ENCODE measurements around the gene HCAR3. TPM values are rescaled to one million over a fixed set of nuclear protein-coding genes. Genes with fewer than 3 reads are reported as not detected.
"Not testable (repeated sequence)": the region's sequence is repeated elsewhere in the genome, so short reads cannot be mapped to it uniquely, and the experiment has no call there.

Gene HCAR3
- total RNA-seq, 2 experiments from 2014 or later = not detected

DNA sequence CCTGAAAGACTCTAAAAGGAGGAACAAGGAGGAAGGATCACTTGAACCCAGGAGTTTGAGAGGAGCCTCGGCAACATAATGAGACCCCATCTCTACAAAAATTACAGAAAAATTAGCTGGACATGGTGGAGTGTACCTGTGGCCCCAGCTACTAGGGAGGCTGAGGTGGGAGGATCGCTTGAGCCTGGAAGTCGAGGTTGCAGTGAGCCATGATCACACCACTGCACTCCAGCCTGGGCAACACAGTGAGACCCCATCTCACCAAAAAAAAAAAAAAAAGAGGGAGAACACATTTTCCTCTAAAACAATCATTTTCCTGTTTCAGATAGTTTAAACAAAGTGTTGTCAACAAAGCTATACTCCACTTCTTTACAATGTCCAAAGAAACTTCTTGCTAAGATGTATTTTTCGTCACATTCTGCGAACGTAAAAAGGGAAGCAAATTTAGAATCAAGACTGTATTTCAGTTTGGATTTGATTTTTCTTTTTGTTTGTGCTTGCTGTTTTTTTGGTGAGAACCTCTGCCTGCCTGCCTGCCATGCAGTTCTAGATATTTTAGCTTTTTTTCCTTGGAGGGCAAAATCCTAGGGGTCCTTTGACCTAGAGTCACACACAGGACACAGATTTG, 9.0 kb upstream of the HCAR3 start:
- CTCF ChIA-PET = no interaction called here
- POLR2A ChIA-PET = interaction anchor here (0.6 kb wide), 1 partner anchor 198 kb away, joined by 3 read pairs; no protein-coding TSS in a partner anchor

DNA sequence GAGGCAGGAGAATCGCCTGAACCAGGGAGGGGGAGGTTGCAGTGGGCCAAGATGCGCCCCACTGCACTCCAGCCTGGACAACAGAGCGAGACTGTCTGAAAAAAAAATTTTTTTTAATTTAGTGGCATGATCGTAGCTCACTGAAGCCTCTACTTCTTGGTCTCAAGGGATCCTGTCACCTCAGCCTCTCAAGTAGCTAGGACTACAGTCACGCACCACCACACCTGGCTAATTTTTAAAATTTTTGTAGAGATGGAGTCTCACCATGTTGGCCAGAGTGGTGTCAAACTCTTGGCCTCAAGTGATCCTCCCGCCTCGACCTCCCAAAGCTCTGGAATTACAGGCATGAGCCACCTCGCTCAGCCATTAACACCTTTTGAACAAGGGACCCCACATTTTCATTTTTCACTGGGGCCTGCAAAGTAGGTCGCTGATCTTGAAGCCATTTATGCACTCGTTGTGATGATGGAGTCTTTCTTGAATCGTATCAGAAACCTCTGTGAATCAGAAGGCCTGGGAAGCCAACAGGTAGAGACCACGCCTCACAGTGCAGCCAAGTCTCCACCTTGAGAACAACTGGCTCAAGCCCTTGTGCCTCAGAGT, 8.1 kb upstream of the HCAR3 start:
- POLR2A ChIA-PET = no interaction called here
- CTCF ChIA-PET = no interaction called here

DNA sequence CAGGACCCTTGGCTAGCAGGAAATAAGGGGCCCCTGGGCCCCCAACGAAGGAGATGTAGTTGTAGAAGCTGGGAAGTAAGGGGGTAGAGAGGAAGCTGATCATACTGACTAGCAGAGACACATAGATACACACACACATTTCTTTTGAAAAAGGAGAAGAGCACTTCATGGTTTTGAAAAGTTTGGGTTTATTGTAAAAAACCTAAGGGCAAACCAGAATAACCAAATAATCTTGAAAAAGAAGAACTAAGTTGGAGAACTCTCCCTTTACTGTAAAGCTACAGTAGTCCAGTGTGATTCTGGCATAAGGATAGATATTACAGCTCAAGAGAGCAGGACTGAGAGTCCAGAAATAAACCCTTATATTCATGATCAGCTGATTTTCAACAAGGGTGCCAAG, 5.8 kb upstream of the HCAR3 start:
- POLR2A ChIA-PET = no interaction called here
- CTCF ChIA-PET = interaction anchor here (0.6 to 0.8 kb wide), 2 partner anchors 13 to 1613 kb away, joined by 3 read pairs; no protein-coding TSS in a partner anchor

DNA sequence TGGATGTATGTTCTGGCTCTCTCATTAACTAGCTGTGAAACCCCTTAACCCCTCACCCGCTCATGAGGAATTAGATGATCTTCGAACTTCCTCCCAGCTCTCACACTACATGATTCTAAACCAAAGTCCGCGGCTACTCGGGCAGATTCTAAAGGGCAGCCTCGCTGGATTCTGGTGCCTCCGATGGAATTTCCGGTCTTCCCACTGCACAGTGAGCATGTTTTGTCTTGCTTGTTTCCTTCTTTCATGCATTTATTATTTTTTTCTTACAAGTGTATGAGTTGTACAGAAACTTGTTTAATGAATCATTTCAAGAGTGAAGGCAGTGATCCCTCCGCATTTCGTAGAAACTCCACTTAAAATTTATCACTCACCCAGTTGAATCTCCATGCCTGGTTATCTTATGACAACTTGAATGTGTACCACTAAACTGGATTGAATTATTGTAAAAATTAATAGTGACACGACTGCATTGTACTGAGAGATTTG, 4.5 kb upstream of the HCAR3 start:
- ChIA-PET POLR2A (no interaction called here), CTCF (no interaction called here)

DNA sequence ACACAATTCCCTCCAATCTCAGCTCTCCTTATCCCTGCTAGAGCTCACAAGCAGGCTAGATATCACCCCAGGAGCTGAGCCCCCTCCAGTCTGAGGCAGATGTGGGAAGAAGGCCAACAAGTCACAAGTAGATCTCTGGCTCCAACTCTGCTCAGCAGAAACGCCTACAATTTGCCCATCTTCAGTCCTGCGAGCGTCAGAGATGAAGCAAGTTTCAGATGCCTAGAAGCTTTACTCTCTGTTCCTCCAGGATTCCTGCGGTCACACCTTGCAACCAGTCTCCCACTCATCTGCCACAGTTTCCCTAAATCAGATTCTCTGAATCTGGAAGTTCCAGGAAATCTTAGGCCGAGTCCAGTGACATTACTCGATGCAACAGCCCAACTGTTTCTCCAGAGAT, 1.4 kb downstream of the HCAR3 start:
- CTCF ChIA-PET, POLR2A ChIA-PET: not testable (repeated sequence)

DNA sequence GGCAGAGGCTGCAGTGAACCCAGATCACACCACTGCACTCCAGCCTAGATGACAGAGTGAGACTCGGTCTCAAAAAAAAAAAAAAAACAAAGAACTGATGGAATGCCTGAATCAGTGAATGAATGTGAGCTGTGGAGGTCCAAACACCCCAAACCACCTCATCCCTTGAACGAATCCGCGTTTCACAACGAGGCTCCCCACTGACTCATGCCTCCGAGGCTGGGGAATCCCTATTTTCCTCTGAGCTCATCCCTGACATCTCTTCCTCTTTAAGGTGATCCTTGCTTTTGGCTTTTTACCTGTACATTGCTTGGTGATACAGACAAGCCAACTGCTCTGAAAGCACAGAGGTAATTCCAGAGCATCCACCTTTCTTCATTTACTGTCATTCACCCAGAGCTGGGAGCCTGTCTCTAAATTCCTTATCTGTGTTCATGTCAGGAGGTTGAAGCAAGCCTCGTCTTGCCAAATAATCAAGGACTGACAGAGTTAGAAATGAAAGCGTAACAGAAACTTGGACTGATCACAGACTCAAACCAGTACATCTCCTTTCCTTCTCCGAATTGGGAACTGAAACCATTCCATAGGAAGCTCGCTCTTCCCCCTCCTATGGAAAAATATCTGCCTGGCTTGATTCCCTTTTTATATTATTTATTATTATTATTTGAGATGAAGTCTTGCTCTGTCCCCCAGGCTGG, 3.0 kb downstream of the HCAR3 start:
- POLR2A ChIA-PET, CTCF ChIA-PET: not testable (repeated sequence)

DNA sequence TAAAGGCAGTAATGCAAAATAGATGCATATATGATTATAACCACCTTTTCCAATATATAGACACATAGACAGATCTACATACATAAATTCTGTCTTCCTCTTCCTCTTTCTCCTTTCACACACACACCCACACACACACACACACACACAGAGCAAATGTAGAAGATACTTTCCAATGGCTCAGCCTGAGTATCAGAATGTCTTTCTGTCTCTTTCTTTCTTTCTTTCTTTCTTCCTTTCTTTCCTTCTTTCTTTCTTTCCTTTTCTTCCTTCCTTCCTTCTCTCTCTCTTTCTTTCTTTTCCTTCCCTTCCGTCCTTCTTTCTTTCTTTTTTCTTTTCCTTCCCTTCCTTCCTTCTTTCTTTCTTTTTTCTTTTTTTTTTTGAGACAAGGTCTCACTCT, 5.3 kb downstream of the HCAR3 start:
- CTCF ChIA-PET, POLR2A ChIA-PET: not testable (repeated sequence)

DNA sequence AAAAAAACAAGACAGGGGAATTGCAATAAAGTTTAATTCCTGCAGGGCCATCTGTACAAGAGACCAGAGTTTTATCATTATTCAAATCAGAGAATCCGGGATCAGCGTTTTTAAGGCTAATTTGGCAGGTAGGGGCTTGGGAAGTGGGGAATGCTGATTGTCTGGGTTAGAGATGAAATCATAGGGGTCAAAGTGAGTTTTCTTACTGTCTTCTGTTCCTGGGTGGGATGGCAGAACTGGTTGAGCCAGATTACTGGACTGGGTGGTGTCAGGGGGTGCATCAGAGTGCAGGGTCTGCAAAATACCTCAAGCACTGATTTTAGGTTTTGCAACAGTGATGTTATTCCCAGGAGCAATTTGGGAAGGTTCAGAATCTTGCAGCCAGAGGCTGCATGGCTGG, 6.3 kb downstream of the HCAR3 start:
- POLR2A ChIA-PET = not testable (repeated sequence)
- CTCF ChIA-PET = interaction anchor here (0.6 kb wide), 1 partner anchor 9 kb away, joined by 3 read pairs; no protein-coding TSS in a partner anchor

DNA sequence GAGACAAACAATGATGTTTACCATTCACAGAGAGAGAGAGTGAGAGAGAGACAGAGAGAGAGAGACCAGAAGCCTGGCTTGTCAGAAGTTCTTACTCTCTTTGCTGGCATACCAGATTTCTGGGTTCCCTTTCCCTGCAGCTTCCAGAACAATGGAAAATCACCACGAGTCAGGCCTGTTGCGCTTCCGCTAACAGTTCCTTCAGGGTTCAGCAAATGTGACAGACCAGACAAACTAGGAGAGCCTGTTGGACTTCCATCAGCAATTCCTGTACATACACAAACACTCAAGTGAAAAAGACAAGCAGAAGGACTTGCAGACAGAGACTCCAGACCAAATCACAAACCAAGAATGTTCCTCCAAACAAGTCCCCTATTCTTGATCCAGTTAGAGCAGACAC, 7.3 kb downstream of the HCAR3 start:
- CTCF ChIA-PET, POLR2A ChIA-PET: not testable (repeated sequence)

DNA sequence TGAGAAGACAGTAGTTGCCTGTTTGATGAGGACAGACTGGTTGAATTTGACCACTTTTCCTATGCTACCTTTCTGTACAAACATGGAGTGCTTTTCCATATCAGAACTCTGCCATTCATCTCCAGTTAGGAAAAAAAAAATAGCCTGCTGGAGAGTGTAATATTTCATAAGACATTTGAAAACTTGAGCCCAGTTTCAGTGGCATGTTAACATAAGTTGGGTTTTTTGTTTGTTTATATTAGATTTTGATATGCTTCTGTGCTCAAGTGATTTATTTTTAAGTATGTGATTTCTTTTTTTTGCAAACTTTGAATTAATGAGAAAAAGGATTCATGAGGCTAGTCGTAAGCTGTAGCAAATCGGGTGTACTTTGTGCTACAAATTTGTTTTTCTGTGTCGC, 12.8 kb downstream of the HCAR3 start:
- POLR2A ChIA-PET, CTCF ChIA-PET: not testable (repeated sequence)

DNA sequence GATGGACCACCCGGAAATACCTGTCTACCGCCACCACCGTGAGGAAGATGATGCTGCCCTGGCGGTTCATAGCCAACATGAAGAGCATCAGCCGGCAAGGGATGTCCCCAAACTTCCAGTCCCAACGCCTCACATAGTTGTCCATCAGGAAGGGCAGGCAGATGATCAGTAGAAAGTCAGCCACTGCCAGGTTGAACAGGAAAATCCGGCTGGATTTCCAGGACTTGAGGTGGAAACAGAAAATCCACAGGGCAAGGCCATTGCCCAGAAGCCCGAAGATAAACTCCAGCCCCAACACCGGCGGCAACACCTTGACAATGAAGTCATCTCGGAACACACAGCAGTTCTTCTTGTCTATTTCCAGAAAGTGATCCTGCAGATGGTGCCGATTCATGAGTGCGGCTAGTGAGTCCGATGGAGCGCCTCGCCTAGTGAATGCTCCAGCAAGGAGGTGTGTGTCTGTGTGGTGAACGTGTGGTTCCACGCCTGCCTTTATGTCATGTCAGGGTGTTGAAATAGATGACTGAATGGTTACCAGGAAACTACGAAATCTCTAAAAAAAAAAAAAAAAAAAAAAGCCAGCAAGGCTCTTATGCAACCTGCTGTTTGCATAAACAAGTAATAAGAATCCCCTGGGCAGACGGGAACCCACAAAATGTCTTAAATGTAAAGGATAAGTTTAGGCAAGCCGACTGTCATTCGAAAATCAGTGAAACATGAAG, 13.6 kb downstream of the HCAR3 start, which contains the start of gene HCAR2:
HCAR2 (minus strand) TSS at position 468 of the 722 bp plus-strand sequence; CDS start at position 394, 74 bp downstream.
- POLR2A ChIA-PET, CTCF ChIA-PET: not testable (repeated sequence)

DNA sequence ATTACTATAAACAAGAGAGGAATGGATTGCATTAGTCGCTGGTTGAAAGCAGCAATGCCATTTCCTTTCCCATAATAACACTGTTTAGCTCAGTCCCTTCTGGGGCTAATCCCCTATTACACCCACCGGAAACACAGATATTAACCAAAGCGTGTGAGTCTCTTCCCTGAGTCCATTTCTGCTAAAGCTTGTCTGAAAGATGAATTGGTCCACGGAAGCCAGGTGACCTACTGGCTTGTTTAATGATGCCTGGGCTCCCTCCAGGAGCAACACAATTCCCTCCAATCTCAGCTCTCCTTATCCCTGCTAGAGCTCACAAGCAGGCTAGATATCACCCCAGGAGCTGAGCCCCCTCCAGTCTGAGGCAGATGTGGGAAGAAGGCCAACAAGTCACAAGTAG, 15.1 kb downstream of the HCAR3 start:
- POLR2A ChIA-PET = not testable (repeated sequence)
- CTCF ChIA-PET = interaction anchor here (0.6 kb wide), 1 partner anchor 271 kb away, joined by 3 read pairs; no protein-coding TSS in a partner anchor

DNA sequence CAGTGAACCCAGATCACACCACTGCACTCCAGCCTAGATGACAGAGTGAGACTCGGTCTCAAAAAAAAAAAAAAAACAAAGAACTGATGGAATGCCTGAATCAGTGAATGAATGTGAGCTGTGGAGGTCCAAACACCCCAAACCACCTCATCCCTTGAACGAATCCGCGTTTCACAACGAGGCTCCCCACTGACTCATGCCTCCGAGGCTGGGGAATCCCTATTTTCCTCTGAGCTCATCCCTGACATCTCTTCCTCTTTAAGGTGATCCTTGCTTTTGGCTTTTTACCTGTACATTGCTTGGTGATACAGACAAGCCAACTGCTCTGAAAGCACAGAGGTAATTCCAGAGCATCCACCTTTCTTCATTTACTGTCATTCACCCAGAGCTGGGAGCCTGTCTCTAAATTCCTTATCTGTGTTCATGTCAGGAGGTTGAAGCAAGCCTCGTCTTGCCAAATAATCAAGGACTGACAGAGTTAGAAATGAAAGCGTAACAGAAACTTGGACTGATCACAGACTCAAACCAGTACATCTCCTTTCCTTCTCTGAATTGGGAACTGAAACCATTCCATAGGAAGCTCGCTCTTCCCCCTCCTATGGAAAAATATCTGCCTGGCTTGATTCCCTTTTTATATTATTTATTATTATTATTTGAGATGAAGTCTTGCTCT, 16.4 kb downstream of the HCAR3 start:
- POLR2A ChIA-PET, CTCF ChIA-PET: not testable (repeated sequence)

DNA sequence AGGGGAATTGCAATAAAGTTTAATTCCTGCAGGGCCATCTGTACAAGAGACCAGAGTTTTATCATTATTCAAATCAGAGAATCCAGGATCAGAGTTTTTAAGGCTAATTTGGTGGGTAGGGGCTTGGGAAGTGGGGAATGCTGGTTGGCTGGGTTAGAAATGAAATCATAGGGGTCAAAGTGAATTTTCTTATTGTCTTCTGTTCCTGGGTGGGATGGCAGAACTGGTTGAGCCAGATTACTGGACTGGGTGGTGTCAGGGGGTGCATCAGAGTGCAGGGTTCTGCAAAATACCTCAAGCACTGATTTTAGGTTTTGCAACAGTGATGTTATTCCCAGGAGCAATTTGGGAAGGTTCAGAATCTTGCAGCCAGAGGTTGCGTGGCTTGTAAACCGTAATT, 19.7 kb downstream of the HCAR3 start:
- POLR2A ChIA-PET, CTCF ChIA-PET: not testable (repeated sequence)

DNA sequence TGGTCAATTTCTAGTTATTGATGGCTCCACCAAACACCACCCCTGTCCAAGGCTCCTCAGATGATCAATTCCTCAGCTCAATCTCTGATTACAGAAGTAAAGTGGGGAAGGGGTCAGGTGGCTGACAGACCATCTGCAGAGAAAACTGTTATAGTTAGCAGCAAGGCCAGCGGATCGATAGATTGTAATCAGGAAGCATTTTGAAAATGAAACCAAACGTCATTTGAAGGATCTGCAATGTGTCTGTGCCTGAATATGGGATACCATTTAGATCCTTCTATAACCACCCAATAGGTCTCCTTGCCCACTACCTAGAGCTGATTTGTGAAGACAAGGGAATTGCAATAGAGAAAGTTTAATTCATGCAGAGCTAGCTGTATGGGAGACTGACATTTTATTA, 25.0 kb downstream of the HCAR3 start:
- POLR2A ChIA-PET = no interaction called here
- CTCF ChIA-PET = interaction anchor here (0.7 kb wide), 1 partner anchor 14 kb away, joined by 3 read pairs; no protein-coding TSS in a partner anchor

DNA sequence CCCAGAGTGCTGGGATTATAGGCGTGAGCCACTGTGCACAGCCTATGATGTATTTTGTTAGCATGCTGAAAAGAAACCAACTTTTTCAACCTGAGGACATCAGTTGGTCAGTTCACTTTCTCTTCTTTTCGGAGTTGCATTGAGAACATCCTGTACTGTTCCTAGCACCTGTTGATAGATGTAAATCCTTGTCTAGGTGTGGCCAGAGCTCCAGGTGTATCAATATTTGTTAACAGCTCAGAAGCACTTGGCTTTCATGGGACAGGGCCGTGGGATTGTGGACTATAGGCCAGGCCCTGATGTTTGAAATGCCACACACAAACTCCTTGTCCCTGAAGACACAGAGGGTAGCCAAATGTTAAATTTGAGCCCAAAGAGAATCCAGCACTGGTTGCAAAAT, 28.3 kb downstream of the HCAR3 start:
- CTCF ChIA-PET = no interaction called here
- POLR2A ChIA-PET = interaction anchor here (0.7 kb wide), 1 partner anchor 17 kb away, joined by 5 read pairs; no protein-coding TSS in a partner anchor

DNA sequence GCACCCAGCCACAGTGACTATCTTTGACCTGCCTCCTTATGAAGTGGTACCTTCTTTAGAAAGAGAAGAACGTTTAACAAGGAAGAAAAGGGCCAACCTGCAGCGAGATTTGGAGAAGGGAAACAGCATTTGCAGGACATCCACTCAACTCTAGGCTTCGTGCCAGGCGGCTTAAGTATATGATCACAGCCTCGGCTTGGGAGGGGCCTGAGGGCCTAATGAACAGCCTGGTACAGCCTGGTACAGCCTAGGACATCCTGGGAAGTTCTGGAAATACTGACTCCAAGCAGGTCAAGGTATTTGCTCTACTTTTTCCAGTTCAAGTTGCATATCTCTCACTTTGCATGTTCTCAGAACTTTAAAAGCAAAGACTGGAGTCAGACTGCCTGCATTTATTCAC, 29.5 kb downstream of the HCAR3 start:
- CTCF ChIA-PET = no interaction called here

DNA sequence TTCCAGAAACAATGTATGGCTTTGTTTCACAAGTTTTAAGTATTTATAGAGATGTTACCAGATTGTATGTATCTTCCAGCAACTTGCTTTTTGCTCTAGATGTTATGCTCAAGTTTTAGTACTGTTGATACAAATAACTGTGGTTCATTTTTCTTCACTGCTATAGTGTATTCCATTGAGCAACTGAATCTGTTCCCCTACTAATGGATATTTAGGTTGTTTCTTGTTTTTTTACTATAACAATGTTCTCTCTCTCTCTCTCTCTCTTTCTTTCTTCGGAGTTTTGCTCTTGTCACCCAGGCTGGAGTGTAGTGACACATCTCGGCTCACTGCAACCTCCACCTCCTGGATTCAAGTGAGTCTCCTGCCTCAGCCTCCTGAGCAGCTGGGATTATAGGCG, 30.1 kb downstream of the HCAR3 start:
- POLR2A ChIA-PET = no interaction called here
- CTCF ChIA-PET = no interaction called here

More for the DNA sequence above, 29.5 kb downstream of the HCAR3 start:
- POLR2A ChIA-PET = no interaction called here

DNA sequence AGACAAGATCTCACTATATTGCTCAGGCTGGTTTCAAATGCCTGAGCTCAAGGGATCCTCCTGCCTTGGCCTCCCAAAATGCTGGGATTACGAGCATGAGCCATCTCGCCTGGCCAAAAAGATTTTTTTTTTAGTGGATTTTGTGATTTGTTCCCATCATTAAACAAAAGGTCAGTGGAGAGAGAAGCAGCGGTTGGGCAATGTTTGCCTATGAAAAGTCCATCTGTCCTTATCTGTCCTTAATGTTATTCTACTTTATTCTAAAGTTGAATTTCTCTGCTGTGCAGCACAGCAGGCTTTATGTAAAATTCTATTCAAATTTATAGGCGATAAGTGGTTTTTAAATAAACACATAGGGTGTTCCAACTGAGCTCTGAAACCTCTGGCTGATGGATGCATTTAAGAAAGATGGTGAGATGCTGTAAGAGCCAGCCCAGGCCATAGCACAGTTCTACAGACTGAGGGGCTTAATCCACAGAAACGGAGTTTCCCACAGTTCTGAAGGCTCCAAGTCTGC, 32.3 kb downstream of the HCAR3 start:
- POLR2A ChIA-PET = no interaction called here
- CTCF ChIA-PET = no interaction called here

DNA sequence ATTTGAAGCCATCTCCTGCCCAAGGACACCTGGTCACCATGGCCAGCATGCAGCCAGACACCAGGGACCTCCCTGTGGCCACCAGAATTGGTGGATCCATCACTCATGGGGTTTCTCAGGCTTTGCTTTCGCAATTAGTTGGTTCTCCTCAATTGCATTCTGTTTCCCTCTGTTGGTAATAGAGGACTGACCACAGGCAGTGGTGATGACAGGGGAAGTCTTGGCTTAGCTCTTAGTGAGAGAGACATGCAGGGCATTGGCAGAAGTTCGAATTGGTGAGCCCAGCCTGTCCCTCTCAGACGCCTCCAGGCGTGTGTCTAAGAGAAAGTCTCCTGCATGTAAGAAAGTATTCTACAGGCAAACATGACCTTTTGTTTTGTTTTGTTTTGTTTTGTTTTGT, 34.8 kb downstream of the HCAR3 start:
- ChIA-PET CTCF (no interaction called here), POLR2A (no interaction called here)
